ENCODE data around the gene ZNF692.

The ZNF692 gene

DNA sequence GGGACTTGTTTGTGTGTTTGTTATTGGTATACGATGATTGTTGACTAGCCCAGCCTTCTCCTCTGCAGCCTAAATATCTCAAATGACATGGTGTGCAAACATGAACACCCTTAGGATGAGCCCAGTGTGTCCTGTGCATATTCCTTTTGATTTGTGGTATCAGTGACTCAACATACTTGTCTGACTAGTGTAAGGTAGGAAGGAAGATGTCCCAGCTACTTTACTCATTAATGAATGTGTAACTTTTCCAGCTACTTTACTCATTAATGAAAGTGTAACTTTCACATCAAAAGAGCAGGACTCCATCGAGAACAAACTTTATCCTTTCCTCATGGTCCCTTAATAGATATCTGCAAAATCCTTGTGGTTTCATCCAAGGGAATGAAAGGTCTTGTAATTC, 2.7 kb upstream of the ZNF692 start:
- no peak overlapping the region for H3K4me3 ChIP-seq (IDR thresholded peaks at IDR 0.05; ENCODE audit: insufficient read depth, low read depth, low read length)
- H3K27ac ChIP-seq, result no peak overlapping the region
- no peak overlapping the region for H3K9ac ChIP-seq
- TF ChIP-seq CTCF (conservative IDR thresholded peaks at IDR 0.05; ENCODE audit: low read depth, low read length), result no peak
- H3K4me1 ChIP-seq (ENCODE audit: low read depth, poor library complexity, severe bottlenecking), result peaks cover 25% of the 10 kb centered on the region
- no peaks in the 10 kb centered on the region for H3K36me3 ChIP-seq (ENCODE audit: insufficient read depth)
- H3K4me2 ChIP-seq, result no peak overlapping the region
- no peaks in the 10 kb centered on the region for H3K27me3 ChIP-seq (ENCODE audit: insufficient read depth, low read depth)
- no peak overlapping the region for H2AFZ ChIP-seq (ENCODE audit: low read depth)
- H4K20me1 ChIP-seq (ENCODE audit: insufficient read depth), result no peaks in the 10 kb centered on the region
- peaks cover 13% of the 10 kb centered on the region for H3K79me2 ChIP-seq (ENCODE audit: insufficient read depth, low read depth)

DNA sequence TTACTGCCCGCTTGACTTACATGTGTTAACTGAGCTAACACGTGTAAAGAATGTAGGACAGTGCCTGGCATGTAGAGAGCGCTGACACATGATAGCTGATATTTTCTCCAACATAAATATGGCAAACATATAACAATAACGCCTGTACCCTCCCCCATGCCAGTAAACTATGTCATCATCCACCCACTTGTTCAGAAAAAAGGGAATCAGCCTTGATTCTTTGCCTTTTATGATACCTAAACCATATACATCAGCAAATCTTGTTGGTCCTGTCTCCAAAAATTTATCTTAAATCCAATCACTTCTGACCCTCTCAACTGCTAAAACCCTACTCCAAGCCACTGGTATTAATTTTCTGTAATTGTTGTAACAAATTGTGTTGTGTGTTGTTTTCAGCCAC, 1.1 kb upstream of the ZNF692 start:
- Histone ChIP-seq H3K27ac (no peak overlapping the region), H2AFZ (ENCODE audit: low read depth) (peak overlapping the region; percentile 77; the same call in 1 of the 2 replicates), H3K27me3 (ENCODE audit: insufficient read depth, low read depth) (no peaks in the 10 kb centered on the region), H3K4me1 (ENCODE audit: low read depth, poor library complexity, severe bottlenecking) (peaks cover 25% of the 10 kb centered on the region), H4K20me1 (ENCODE audit: insufficient read depth) (no peaks in the 10 kb centered on the region), H3K4me2 (peak overlapping the region; percentile 91), H3K9ac (no peak overlapping the region), H3K36me3 (ENCODE audit: insufficient read depth) (no peaks in the 10 kb centered on the region), H3K4me3 (IDR thresholded peaks at IDR 0.05; ENCODE audit: insufficient read depth, low read depth, low read length) (no peak overlapping the region), H3K79me2 (ENCODE audit: insufficient read depth, low read depth) (peaks cover 13% of the 10 kb centered on the region)
- no peak for TF ChIP-seq CTCF (conservative IDR thresholded peaks at IDR 0.05; ENCODE audit: low read depth, low read length)

DNA sequence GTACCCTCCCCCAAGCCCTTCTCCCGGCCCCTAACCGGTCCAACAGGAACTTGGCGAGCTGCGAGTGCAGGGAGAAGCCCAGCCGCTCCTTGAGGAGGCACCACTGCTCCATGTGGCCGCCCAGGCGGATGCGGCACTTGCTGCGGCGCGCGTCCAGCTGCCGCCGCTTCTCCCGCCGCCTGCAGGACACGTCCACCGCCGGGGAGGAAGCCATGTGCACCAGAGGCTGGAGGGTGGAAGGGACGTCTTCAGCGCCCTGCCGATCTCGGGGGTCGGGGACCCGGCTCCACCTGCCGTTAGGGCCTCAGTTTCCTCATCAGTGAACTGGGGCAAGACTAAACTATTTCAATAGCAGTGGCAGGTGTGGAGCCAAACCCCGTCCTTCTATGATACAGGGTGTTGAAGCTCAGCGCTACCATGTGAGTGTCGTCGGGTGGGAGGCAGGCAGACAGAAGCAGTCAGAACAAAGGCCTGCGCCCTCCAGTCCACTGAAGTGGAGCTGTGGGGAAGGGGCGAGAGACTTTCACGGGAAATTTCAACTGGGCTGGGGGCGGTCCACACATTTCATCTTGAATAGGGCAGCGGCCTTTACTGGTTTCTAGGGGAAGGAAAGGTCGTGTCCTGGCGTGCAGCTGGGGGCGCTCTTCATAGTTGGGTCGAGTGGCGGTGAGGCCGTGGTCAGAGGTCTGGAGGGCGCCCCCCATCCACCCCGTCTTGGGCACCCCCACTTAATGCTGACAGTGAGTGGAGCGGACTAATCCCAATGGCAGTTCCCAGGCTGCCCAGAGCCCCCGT, 592 bp downstream of the ZNF692 start:
- Histone ChIP-seq H3K79me2 (ENCODE audit: insufficient read depth, low read depth) (peaks cover 13% of the 10 kb centered on the region), H3K4me1 (ENCODE audit: low read depth, poor library complexity, severe bottlenecking) (peaks cover 19% of the 10 kb centered on the region), H3K36me3 (ENCODE audit: insufficient read depth) (no peaks in the 10 kb centered on the region), H3K27me3 (ENCODE audit: insufficient read depth, low read depth) (no peaks in the 10 kb centered on the region), H3K4me2 (peak overlapping the region; percentile 91), H3K27ac (peak overlapping the region; percentile 89), H2AFZ (ENCODE audit: low read depth) (peak overlapping the region; percentile 77), H3K9ac (peak overlapping the region; percentile 91), H3K4me3 (IDR thresholded peaks at IDR 0.05; ENCODE audit: insufficient read depth, low read depth, low read length) (no peak overlapping the region), H4K20me1 (ENCODE audit: insufficient read depth) (no peaks in the 10 kb centered on the region)
- TF ChIP-seq CTCF (conservative IDR thresholded peaks at IDR 0.05; ENCODE audit: low read depth, low read length), result peak; percentile 72; the same call in 1 of the 2 replicates

GRCh38 chr1:248857749-248858095, 1.2 kb downstream of the ZNF692 start:
- Histone ChIP-seq H3K27me3 (ENCODE audit: insufficient read depth, low read depth) (no peaks in the 10 kb centered on the region), H3K4me1 (ENCODE audit: low read depth, poor library complexity, severe bottlenecking) (peaks cover 18% of the 10 kb centered on the region), H3K4me2 (peak overlapping the region; percentile 91), H3K27ac (peak overlapping the region; percentile 89), H4K20me1 (ENCODE audit: insufficient read depth) (no peaks in the 10 kb centered on the region), H3K36me3 (ENCODE audit: insufficient read depth) (no peaks in the 10 kb centered on the region), H3K4me3 (IDR thresholded peaks at IDR 0.05; ENCODE audit: insufficient read depth, low read depth, low read length) (no peak overlapping the region), H3K9ac (peak overlapping the region; percentile 91), H2AFZ (ENCODE audit: low read depth) (peak overlapping the region; percentile 77), H3K79me2 (ENCODE audit: insufficient read depth, low read depth) (peaks cover 13% of the 10 kb centered on the region)
- no peak for TF ChIP-seq CTCF (conservative IDR thresholded peaks at IDR 0.05; ENCODE audit: low read depth, low read length)

Measured in KMS-11 (cell line).